Measurements from ENCODE around the gene RPL36AL.

DNA sequence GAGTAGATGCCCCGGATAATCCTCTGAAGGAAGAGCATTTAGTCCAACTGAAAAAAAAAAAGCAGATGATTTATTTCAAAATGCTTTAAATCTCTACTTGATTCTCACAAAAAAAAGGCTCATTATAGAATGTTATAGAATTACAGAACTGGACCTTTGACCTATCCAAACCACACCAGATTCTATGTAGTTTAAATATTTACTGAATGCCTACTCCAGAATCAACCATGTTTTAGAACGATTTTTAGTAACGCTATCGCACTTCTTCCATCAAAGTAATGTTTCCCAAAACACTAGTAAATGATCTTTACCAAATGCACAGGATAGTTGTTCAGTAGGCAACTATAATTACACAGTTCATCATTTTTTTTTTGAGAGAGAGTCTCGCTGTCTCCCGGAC, 36.8 kb downstream of the RPL36AL start:
- TF ChIP-seq, protein P1, sequence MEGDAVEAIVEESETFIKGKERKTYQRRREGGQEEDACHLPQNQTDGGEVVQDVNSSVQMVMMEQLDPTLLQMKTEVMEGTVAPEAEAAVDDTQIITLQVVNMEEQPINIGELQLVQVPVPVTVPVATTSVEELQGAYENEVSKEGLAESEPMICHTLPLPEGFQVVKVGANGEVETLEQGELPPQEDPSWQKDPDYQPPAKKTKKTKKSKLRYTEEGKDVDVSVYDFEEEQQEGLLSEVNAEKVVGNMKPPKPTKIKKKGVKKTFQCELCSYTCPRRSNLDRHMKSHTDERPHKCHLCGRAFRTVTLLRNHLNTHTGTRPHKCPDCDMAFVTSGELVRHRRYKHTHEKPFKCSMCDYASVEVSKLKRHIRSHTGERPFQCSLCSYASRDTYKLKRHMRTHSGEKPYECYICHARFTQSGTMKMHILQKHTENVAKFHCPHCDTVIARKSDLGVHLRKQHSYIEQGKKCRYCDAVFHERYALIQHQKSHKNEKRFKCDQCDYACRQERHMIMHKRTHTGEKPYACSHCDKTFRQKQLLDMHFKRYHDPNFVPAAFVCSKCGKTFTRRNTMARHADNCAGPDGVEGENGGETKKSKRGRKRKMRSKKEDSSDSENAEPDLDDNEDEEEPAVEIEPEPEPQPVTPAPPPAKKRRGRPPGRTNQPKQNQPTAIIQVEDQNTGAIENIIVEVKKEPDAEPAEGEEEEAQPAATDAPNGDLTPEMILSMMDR (IDR thresholded peaks at IDR 0.05; ENCODE audit: insufficient read depth, low read length): no peak
- no peak for TF ChIP-seq POLR2AphosphoS5 (IDR thresholded peaks at IDR 0.05; ENCODE audit: low read depth)
